GM13977 (cell line): Measurements from ENCODE around the gene USP17L13.
"Not testable (repeated sequence)": the region's sequence is repeated elsewhere in the genome, so short reads cannot be mapped to it uniquely, and the experiment has no call there.

Experiments
- DNase-seq: peaks from one replicate; pipeline ENCODE4 v3.0.0; 2012; ENCODE audit warnings: low spot score
- in situ Hi-C: fragments of 300-500 bp; cut with MboI; formaldehyde crosslinking; loops from one replicate; pipeline ENCODE4 v1.12.0; 2022; ENCODE audit warnings: low sequenced_read_pairs, low pct_unique_long_range_greater_than_20kb, mixed read lengths, inconsistent platforms; ENCODE audit not compliant: unreplicated experiment

Gene USP17L13

DNA sequence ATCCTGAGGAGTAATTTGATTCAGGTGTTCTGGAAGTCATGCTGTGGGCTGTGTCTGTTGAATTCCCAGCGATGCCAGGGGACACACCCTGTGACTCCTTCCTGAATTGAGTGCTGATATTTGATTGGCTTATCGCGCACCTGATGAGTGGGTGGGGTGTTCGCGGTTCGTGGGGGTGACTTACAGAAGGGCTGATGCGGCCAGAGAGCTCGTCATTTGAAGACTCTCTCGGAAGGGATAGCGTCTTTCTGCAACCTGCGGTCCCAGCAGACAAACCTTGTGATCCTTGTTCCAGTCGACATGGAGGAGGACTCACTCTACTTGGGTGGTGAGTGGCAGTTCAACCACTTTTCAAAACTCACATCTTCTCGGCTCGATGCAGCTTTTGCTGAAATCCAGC is at the start of gene USP17L13:
Gene USP17L13 (plus strand): TSS at position 301 of the 400 bp plus-strand sequence. CDS start 0 bp downstream, at position 301.
- DNase-seq, in situ Hi-C loops: not testable (repeated sequence)

DNA sequence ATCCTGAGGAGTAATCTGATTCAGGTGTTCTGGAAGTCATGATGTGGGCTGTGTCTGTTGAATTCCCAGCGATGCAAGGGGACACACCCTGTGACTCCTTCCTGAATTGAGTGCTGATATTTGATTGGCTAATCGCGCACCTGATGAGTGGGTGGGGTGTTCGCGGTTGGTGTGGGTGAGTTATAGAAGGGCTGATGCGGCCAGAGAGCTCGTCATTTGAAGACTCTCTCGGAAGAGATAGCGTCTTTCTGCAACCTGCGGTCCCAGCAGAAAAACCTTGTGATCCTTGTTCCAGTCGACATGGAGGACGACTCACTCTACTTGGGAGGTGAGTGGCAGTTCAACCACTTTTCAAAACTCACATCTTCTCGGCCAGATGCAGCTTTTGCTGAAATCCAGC is 14.3 kb upstream of the USP17L13 start, which contains the start of gene USP17L10:
Gene USP17L10 (plus strand): TSS at position 301 of the 400 bp plus-strand sequence. CDS start 0 bp downstream, at position 301.
- in situ Hi-C loops, DNase-seq: not testable (repeated sequence)

DNA sequence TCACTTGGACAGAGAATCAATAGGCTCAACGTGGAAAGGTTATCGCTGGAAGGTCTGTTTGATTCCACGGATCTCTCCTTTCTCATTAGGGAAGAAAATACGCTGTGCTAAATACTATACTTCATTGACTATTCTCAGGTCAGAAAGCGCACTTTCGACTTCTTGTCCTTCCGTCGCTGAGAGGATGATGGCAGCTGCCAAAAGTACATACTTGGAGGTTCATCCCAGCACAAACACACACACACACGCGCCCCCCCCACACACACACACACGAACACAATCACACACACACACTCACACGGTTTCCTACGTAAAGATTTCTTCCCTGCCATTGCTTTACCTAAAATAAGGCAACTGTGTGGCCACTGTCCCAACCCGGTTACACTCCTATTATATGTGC is 10.0 kb upstream of the USP17L13 start:
- in situ Hi-C loops, DNase-seq: not testable (repeated sequence)

GRCh38 chr4:9215105-9215504 is 9.6 kb upstream of the USP17L13 start, which contains the start of gene USP17L11:
TSS of gene USP17L11 (plus strand) at chr4:9215405. CDS start at chr4:9215405, 0 bp downstream.
- in situ Hi-C loops, DNase-seq: not testable (repeated sequence)

- DNase-seq, in situ Hi-C loops: not testable (repeated sequence)
Measured at GRCh38 chr4:9219852-9220251, 4.8 kb upstream of the USP17L13 start, which contains the start of gene USP17L12. TSS of gene USP17L12 (plus strand) at chr4:9220152. CDS start at chr4:9220152, 0 bp downstream.

- DNase-seq, in situ Hi-C loops: not testable (repeated sequence)
Measured at GRCh38 chr4:9230249-9230648, 5.6 kb downstream of the USP17L13 start.

- DNase-seq, in situ Hi-C loops: not testable (repeated sequence)
Measured at GRCh38 chr4:9234085-9234484, 9.4 kb downstream of the USP17L13 start, which contains the start of gene USP17L15. TSS of gene USP17L15 (plus strand) at chr4:9234385. CDS start at chr4:9234385, 0 bp downstream.

DNA sequence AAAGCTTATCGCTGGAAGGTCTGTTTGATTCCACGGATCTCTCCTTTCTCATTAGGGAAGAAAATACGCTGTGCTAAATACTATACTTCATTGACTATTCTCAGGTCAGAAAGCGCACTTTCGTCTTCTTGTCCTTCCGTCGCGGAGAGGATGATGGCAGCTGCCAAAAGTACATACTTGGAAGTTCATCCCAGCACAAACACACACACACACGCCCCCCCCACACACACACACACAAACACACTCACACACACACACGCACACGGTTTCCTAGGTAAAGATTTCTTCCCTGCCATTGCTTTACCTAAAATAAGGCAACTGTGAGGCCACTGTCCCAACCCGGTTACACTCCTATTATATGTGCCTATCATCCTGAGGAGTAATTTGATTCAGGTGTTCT is 13.8 kb downstream of the USP17L13 start:
- DNase-seq, in situ Hi-C loops: not testable (repeated sequence)

- in situ Hi-C loops, DNase-seq: not testable (repeated sequence)
Measured at GRCh38 chr4:9243579-9243978, 18.9 kb downstream of the USP17L13 start, which contains the start of gene USP17L17. TSS of gene USP17L17 (plus strand) at chr4:9243879. CDS start at chr4:9243879, 0 bp downstream.

- DNase-seq, in situ Hi-C loops: not testable (repeated sequence)
Measured at GRCh38 chr4:9247953-9248680, 23.4 kb downstream of the USP17L13 start, which contains the start of gene USP17L18. TSS of gene USP17L18 (plus strand) at chr4:9248630. CDS start at chr4:9248630, 0 bp downstream.

- in situ Hi-C loops = not testable (repeated sequence)
Measured at GRCh38 chr4:9253078-9253477, 28.4 kb downstream of the USP17L13 start, which contains the start of gene USP17L19. TSS of gene USP17L19 (plus strand) at chr4:9253378. CDS start at chr4:9253378, 0 bp downstream.

DNA sequence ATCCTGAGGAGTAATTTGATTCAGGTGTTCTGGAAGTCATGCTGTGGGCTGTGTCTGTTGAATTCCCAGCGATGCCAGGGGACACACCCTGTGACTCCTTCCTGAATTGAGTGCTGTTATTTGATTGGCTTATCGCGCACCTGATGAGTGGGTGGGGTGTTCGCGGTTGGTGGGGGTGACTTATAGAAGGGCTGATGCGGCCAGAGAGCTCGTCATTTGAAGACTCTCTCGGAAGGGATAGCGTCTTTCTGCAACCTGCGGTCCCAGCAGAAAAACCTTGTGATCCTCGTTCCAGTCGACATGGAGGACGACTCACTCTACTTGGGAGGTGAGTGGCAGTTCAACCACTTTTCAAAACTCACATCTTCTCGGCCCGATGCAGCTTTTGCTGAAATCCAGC is 33.1 kb downstream of the USP17L13 start, which contains the start of gene USP17L20:
Gene USP17L20 (plus strand): TSS at position 301 of the 400 bp plus-strand sequence. CDS start 0 bp downstream, at position 301.
- DNase-seq, in situ Hi-C loops: not testable (repeated sequence)

More at GRCh38 chr4:9253078-9253477, 28.4 kb downstream of the USP17L13 start, which contains the start of gene USP17L19:
- DNase-seq = not testable (repeated sequence)

- DNase-seq, in situ Hi-C loops: not testable (repeated sequence)
Measured at GRCh38 chr4:9262572-9262971, 37.9 kb downstream of the USP17L13 start, which contains the start of gene USP17L21. TSS of gene USP17L21 (plus strand) at chr4:9262872. CDS start at chr4:9262872, 0 bp downstream.

DNA sequence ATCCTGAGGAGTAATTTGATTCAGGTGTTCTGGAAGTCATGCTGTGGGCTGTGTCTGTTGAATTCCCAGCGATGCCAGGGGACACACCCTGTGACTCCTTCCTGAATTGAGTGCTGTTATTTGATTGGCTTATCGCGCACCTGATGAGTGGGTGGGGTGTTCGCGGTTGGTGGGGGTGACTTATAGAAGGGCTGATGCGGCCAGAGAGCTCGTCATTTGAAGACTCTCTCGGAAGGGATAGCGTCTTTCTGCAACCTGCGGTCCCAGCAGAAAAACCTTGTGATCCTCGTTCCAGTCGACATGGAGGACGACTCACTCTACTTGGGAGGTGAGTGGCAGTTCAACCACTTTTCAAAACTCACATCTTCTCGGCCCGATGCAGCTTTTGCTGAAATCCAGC is 42.6 kb downstream of the USP17L13 start, which contains the start of gene USP17L22:
Gene USP17L22 (plus strand): TSS at position 301 of the 400 bp plus-strand sequence. CDS start 0 bp downstream, at position 301.
- in situ Hi-C loops = not testable (repeated sequence)

DNA sequence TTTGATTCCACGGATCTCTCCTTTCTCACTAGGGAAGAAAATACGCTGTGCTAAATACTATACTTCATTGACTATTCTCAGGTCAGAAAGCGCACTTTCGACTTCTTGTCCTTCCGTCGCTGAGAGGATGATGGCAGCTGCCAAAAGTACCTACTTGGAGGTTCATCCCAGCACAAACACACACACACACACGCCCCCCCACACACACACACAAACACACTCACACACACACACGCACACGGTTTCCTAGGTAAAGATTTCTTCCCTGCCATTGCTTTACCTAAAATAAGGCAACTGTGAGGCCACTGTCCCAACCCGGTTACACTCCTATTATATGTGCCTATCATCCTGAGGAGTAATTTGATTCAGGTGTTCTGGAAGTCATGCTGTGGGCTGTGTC is 47.0 kb downstream of the USP17L13 start:
- in situ Hi-C loops, DNase-seq: not testable (repeated sequence)

More for the DNA sequence above, 42.6 kb downstream of the USP17L13 start, which contains the start of gene USP17L22:
- not testable (repeated sequence) for DNase-seq
